BLaER1 (cell line): ENCODE measurements around the gene IBTK.
"Not testable (repeated sequence)": the region's sequence is repeated elsewhere in the genome, so short reads cannot be mapped to it uniquely, and the experiment has no call there.

ENCODE experiments used
- H3K27ac ChIP-seq: shearing (Covaris generic); formaldehyde crosslinking; 2 replicates; pipeline ENCODE4 v1.8.1; 2022
- H3K27me3 ChIP-seq: shearing (Covaris generic); formaldehyde crosslinking; 2 replicates; pipeline ENCODE4 v1.8.1; 2022
- H3K36me3 ChIP-seq: shearing (Covaris generic); formaldehyde crosslinking; 2 replicates; pipeline ENCODE4 v1.8.1; 2022
- H3K4me1 ChIP-seq: shearing (Covaris generic); formaldehyde crosslinking; 2 replicates; pipeline ENCODE4 v1.8.1; 2022
- H3K4me2 ChIP-seq: shearing (Covaris generic); formaldehyde crosslinking; 2 replicates; pipeline ENCODE4 v1.8.1; 2022
- H3K4me3 ChIP-seq: shearing (Covaris generic); formaldehyde crosslinking; 2 replicates; pipeline ENCODE4 v1.8.1; 2022
- H3K9ac ChIP-seq: shearing (Covaris generic); formaldehyde crosslinking; 2 replicates; pipeline ENCODE4 v1.8.1; 2022
- H3K9me3 ChIP-seq: shearing (Covaris generic); formaldehyde crosslinking; 2 replicates; pipeline ENCODE4 v1.8.1; 2022
- H4K20me1 ChIP-seq: shearing (Covaris generic); formaldehyde crosslinking; 2 replicates; pipeline ENCODE4 v1.8.1; 2022
- Cebpa-rat ChIP-seq: shearing (Covaris generic); IDR thresholded peaks from 2 replicates; pipeline ENCODE4 v1.8.1; 2022

IBTK gene

DNA sequence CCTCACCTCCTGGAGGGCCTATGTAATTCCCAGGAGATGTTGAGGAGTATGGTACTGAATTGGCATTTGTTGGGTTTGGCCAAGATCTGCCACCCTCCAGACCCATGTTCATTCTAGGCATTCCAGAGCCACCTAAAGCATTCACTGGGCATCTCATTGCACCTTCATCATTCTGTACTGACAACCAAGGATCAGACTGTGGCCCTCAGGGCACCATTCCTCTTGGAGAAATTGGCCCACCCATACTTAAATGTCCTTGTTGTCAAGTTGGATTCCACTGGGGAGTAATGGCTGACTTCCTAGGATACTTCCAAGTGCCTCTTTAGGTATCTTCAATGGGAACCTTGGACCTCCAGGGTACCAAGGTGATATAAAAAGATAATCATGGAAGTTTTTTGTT, 16.8 kb upstream of the IBTK start:
- no peak overlapping the region for H3K9ac ChIP-seq
- no peaks in the 10 kb centered on the region for H3K36me3 ChIP-seq
- H3K4me3 ChIP-seq = no peak overlapping the region
- TF ChIP-seq Cebpa-rat = no peak
- H3K27me3 ChIP-seq = no peaks in the 10 kb centered on the region
- no peaks in the 10 kb centered on the region for H4K20me1 ChIP-seq
- no peak overlapping the region for H3K27ac ChIP-seq
- H3K4me1 ChIP-seq = 0 out of 2 replicates have a peak, but pooled peaks cover 6% of the 10 kb centered on the region
- no peaks in the 10 kb centered on the region for H3K9me3 ChIP-seq
- H3K4me2 ChIP-seq = no peak overlapping the region

DNA sequence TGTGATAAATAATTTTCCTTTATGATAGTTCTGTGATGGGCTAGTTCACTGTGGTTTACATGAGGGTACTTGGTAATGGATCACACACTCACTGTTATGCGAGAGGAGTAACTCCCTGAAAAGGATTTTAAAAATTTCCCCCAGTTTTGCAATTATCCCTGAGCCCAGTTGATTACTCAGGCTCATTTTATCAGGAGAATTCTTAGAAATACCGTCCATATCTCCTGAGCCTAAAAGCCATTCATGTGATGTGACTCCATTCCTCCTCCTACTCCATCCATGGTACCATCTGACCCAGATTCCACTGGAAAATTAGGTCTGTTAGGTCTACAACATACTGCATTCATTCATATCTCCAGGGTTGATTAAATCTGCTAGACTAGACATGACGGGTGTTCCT, 16.4 kb upstream of the IBTK start:
- no peaks in the 10 kb centered on the region for H4K20me1 ChIP-seq
- no peak overlapping the region for H3K4me3 ChIP-seq

DNA sequence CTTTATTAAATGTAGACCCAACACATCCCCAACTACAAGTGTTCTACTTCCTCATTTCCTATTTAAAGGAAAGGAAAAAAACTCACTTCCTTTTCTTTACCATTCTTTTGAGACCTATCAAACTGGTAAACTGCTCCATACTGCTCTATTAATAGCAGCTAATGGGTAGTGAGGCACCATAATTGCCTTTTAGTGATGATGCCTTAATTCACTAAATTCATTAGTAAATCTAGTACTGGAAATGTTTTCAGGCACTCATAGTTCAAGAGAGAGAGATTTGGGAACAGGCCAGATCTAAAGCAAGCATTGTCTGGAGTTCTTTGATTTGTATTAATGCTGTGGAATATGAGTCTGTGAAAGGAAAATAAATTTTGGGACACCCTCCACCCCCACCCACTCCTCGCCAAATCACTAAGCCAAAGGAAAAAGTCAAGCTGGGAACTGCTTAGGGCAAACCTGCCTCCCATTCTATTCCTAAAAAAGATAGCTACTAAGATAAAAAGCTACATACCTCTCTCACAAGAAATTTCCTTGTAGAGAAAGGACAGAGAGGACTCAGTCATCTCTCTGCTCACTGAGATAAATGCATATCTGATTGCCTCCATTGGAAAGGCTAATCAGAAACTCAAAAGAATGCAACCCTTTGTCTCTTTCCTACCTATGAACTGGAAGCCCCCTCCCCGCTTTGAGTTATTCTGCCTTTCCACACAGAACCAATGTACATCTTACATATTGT, 13.6 kb upstream of the IBTK start:
- no peak for TF ChIP-seq Cebpa-rat
- Histone ChIP-seq H3K4me3 (no peak overlapping the region), H3K4me2 (no peak overlapping the region), H3K27ac (no peak overlapping the region), H3K9me3 (no peaks in the 10 kb centered on the region), H3K4me1 (0 out of 2 replicates have a peak, but pooled peaks cover 6% of the 10 kb centered on the region), H3K9ac (no peak overlapping the region), H3K27me3 (no peaks in the 10 kb centered on the region), H4K20me1 (no peaks in the 10 kb centered on the region), H3K36me3 (no peaks in the 10 kb centered on the region)

More for the DNA sequence above, 16.4 kb upstream of the IBTK start:
- TF ChIP-seq Cebpa-rat = no peak
- H3K4me2 ChIP-seq = no peak overlapping the region
- no peaks in the 10 kb centered on the region for H3K36me3 ChIP-seq
- no peak overlapping the region for H3K9ac ChIP-seq
- H3K4me1 ChIP-seq = 0 out of 2 replicates have a peak, but pooled peaks cover 6% of the 10 kb centered on the region
- H3K27ac ChIP-seq = no peak overlapping the region
- H3K9me3 ChIP-seq = no peaks in the 10 kb centered on the region
- no peaks in the 10 kb centered on the region for H3K27me3 ChIP-seq

DNA sequence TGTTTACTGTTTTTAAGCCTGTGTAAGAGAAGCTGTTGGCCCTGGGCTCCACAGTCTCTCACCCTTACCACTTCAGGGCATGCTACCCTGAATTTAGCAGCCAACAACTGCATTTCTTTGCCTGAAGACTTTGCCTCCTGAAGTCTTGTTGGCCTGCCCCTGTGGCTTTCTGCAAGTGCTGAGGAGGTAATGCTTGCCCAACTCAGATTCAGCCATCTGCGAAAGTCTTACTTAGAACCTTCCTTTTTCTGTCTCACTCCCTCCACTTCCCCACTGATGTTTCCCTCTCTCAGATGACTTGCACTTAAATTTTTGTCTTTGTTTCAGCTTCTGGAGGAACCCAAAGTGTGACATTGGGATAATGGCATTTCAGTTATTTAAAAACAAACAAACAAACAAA, 11.8 kb upstream of the IBTK start:
- H3K4me2 ChIP-seq = no peak overlapping the region
- no peak for TF ChIP-seq Cebpa-rat
- H4K20me1 ChIP-seq = no peaks in the 10 kb centered on the region
- H3K27ac ChIP-seq = no peak overlapping the region
- no peak overlapping the region for H3K4me3 ChIP-seq
- H3K4me1 ChIP-seq = 0 out of 2 replicates have a peak, but pooled peaks cover 6% of the 10 kb centered on the region
- no peaks in the 10 kb centered on the region for H3K9me3 ChIP-seq
- H3K9ac ChIP-seq = no peak overlapping the region
- H3K27me3 ChIP-seq = no peaks in the 10 kb centered on the region
- H3K36me3 ChIP-seq = no peaks in the 10 kb centered on the region

DNA sequence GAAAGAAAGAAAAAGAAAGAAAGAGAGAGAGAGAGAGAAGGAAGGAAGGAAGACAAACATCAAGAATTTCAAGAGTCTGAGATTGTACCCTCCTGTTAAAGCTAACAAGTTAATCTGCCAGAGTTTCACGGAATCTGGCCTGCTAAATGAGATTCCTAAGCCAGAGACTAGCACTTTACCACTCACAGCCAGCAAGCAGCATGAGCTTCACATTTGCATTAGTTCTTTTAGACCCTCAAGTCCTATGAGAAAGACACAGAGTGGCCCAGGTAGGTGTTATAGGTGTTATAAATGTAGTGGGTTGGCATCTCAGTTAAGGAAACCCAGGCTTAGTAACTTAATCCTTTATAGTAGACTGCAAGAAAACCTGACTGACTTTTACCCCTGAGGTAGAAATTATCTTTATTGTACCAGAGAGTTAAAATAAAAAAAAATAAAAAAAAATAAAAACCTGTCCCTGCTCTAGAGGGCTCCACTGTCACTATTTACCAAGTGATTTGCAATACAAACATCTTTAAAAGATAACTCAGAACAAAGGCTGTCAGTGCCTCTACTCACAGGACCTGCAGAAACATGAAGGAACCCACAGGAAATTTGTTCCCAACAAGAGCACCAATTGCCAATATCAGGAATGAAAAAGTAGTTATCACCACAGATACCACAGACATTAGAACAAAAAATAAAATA, 9.7 kb upstream of the IBTK start:
- H3K4me1 ChIP-seq = 0 out of 2 replicates have a peak, but pooled peaks cover 6% of the 10 kb centered on the region
- H3K9me3 ChIP-seq = no peaks in the 10 kb centered on the region
- H3K27ac ChIP-seq = no peak overlapping the region
- TF ChIP-seq Cebpa-rat = no peak
- H3K36me3 ChIP-seq = no peaks in the 10 kb centered on the region
- no peak overlapping the region for H3K9ac ChIP-seq
- no peaks in the 10 kb centered on the region for H4K20me1 ChIP-seq
- H3K27me3 ChIP-seq = no peaks in the 10 kb centered on the region
- no peak overlapping the region for H3K4me2 ChIP-seq
- no peak overlapping the region for H3K4me3 ChIP-seq

DNA sequence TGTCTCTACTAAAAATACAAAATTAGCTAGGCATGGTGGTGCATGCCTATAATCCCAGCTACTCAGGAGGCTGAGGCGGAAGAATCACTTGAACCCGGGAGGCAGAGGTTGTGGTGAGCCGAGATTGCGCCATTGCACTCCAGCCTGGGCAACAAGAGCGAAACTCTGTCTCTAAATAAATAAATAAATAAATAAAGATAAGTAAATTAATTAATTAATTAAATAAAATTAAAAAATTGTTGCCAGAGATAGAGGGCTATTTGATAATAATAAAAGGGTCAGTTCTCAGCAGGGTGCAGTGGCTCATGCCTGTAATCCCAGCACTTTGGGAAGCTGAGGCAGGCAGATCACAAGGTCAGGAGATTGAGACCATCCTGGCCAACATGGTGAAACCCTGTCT, 7.2 kb upstream of the IBTK start:
- not testable (repeated sequence) for H3K27me3 ChIP-seq, H4K20me1 ChIP-seq, H3K4me3 ChIP-seq, H3K9me3 ChIP-seq, H3K4me2 ChIP-seq, H3K4me1 ChIP-seq, H3K36me3 ChIP-seq, H3K27ac ChIP-seq, H3K9ac ChIP-seq

DNA sequence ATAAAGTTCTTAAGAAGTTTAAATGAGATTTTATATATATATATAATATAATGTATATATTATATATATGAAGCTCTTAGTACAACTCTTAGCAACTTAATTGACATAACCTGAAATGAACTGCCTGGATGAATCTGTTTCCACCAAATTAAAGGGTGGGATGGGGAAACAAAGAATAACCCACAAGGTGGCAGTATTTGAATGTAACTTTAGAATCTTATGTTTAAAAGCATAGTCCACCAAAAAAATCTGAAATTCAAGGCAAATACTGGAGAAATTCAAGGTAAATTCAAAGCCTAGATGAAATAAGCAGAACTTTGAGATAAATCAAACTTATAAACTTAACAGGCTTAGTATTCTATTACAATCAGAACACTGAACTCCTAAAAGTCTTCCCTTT, 4.4 kb upstream of the IBTK start:
- H3K9me3 ChIP-seq = no peaks in the 10 kb centered on the region
- TF ChIP-seq Cebpa-rat = no peak
- H3K36me3 ChIP-seq = no peaks in the 10 kb centered on the region
- H3K27me3 ChIP-seq = no peaks in the 10 kb centered on the region
- H3K9ac ChIP-seq = no peak overlapping the region
- no peak overlapping the region for H3K27ac ChIP-seq
- no peak overlapping the region for H3K4me3 ChIP-seq
- no peaks in the 10 kb centered on the region for H4K20me1 ChIP-seq
- no peak overlapping the region for H3K4me2 ChIP-seq
- peaks cover 5% of the 10 kb centered on the region; the same call in 1 of the 2 replicates for H3K4me1 ChIP-seq

DNA sequence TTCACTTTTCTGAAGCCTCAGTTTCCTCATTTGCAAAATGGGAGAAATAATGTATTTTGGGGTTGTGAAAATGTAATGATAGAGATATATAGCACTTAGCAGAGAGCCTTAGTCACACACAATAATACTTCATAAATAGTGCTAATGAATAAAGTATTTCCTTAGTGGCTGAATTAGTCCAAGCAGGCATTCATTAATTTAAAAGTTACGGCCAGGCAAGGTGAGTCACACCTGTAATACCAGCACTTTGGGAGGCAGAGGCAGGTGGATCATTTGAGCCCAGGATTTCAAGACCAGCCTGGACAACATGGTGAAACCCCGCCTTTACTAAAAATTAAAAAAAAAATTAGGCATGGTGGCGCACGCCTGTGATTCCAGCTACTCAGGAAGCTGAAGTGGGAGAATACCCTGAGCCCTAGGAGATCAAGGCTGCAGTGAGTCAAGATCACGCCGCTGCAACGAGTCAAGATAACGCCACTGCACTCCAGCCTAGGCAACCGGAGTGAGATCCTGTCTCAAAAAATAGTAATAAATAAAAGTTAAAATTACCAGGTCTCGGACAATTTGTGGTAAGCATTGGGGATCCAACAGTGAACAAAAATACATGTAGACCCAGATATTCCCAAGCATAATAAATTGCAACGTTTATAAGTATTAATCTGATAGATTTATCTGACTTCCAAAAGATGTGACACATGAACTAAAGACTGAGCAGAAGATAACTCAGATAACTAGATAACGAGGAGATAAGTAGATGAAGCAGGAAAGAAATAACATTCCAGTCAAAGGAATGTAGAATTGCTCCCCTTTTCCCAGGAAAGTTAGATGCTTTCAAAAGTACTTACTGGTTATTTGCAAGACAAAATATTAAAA, 2.1 kb upstream of the IBTK start:
- no peaks in the 10 kb centered on the region for H4K20me1 ChIP-seq
- no peak overlapping the region for H3K4me3 ChIP-seq
- H3K27ac ChIP-seq = no peak overlapping the region
- no peak overlapping the region for H3K4me2 ChIP-seq
- H3K9me3 ChIP-seq = no peaks in the 10 kb centered on the region
- H3K4me1 ChIP-seq = peaks cover 15% of the 10 kb centered on the region; the same call in 1 of the 2 replicates
- no peaks in the 10 kb centered on the region for H3K27me3 ChIP-seq
- no peak for TF ChIP-seq Cebpa-rat
- H3K9ac ChIP-seq = no peak overlapping the region
- H3K36me3 ChIP-seq = no peaks in the 10 kb centered on the region

DNA sequence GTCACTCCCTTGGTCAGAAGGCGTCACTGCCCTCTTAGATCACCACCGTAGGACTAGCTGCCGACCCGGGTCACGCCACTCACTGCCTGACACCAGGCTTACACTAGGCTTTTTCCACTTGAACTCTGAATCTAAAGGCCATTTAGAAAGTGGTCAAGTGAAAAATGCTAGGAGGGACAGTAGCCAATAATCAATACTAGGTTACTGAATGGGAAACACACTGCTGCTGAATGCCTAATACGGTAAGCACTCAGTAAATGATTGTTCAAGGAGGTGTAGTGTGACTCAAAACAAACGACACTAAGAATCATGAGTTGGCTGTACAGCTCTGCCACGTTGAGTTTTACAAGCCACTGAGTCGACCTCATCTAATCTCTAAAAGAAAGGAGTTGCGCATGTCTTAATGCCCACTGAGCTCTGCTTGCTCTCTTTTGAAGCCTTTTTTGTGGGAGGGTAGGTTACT, 760 bp upstream of the IBTK start:
- no peaks in the 10 kb centered on the region for H3K27me3 ChIP-seq
- H3K9ac ChIP-seq = peak overlapping the region; percentile 84
- no peak for TF ChIP-seq Cebpa-rat
- H3K4me2 ChIP-seq = peak overlapping the region; percentile 71
- H3K36me3 ChIP-seq = no peaks in the 10 kb centered on the region
- no peaks in the 10 kb centered on the region for H3K9me3 ChIP-seq
- peak overlapping the region; percentile 83 for H3K27ac ChIP-seq
- H3K4me1 ChIP-seq = peaks cover 15% of the 10 kb centered on the region; the same call in 1 of the 2 replicates
- peak overlapping the region; percentile 76 for H3K4me3 ChIP-seq
- H4K20me1 ChIP-seq = no peaks in the 10 kb centered on the region
